HepG2 (cell line): ENCODE data around the gene PKP4. TPM values are rescaled to one million over a fixed set of nuclear protein-coding genes. Genes with fewer than 3 reads are reported as not detected.

Experiments
- ATAC-seq: fragments of 200-7000 bp; cut with Tn5 transposase; 3 replicates; pipeline ENCODE4 v1.9.1; 2020; ENCODE audit warnings: mild to moderate bottlenecking, moderate library complexity
- BruUV-seq: library from RNA; stranded (reverse); fragments of 400-500 nt; replicated peaks from 2 replicates; lab custom pipeline; 2021; lab: Mats Ljungman, UMichigan
- CTCF ChIA-PET: fragments of 300-600 bp; formaldehyde crosslinking; extraction: SDS; loops from one replicate; lab custom pipeline; 2021; ENCODE audit warnings: low total read pairs, inconsistent platforms, low intra/inter-chr PET ratio; lab: Yijun Ruan, JAX
- POLR2A ChIA-PET: fragments of 350-600 bp; sonication (Branson Sonifier 250); formaldehyde crosslinking; loops from one replicate; lab custom pipeline; 2020; ENCODE audit warnings: antibody characterized with exemption, inconsistent platforms; lab: Yijun Ruan, JAX
- DNase-seq: peaks from one replicate; pipeline ENCODE4 v3.0.0-alpha.2; 2015; ENCODE audit warnings: low spot score
- FAIRE-seq: peaks from 3 replicates; lab custom pipeline; 2011; peaks lifted over from hg19 to GRCh38; lab: Jason Lieb, UNC
- H2AFZ ChIP-seq: one replicate; pipeline ENCODE4 v1.6.1; 2011; ENCODE audit warnings: low read length, inconsistent platforms
- H3K27ac ChIP-seq: fragments of 300-600 bp; 3 replicates; pipeline ENCODE4 v1.8.0; 2011; ENCODE audit warnings: mixed run types, mild to moderate bottlenecking, mixed read lengths, low read length, inconsistent platforms; ENCODE audit not compliant: insufficient read depth; ENCODE audit errors: extremely low read length
- H3K27me3 ChIP-seq, 2 experiments: fragments of 200-600 bp in 1 of 2; 2 replicates in 1 of 2; 3 replicates in 1 of 2; pipeline versions ENCODE4 v1.6.0 to v1.8.0; 2011; ENCODE audit warnings: low read length in 2 of 2, mild to moderate bottlenecking in 2 of 2, moderate library complexity in 2 of 2, inconsistent platforms in 1 of 2; ENCODE audit not compliant: insufficient read depth in 2 of 2, control insufficient read depth in 1 of 2
- H3K36me3 ChIP-seq, 2 experiments: fragments of 200-600 bp in 1 of 2; replicated peaks in 1 of 2; 2 replicates in 1 of 2; 3 replicates in 1 of 2; pipeline versions ENCODE4 v1.5.1 to v1.8.0; 2011; ENCODE audit warnings: low read length in 2 of 2, inconsistent platforms in 1 of 2; ENCODE audit not compliant: insufficient read depth in 2 of 2, control insufficient read depth in 1 of 2
- H3K4me1 ChIP-seq: 2 replicates; pipeline ENCODE4 v1.5.1; 2012; ENCODE audit warnings: low read length, inconsistent platforms; ENCODE audit not compliant: insufficient read depth
- H3K4me2 ChIP-seq: 2 replicates; pipeline ENCODE4 v1.6.0; 2011; ENCODE audit warnings: low read depth, low read length, inconsistent platforms
- H3K4me3 ChIP-seq, 3 experiments: fragments of 200-600 bp in 1 of 3; sonication (generic), shearing (Covaris generic) in 1 of 3; replicated peaks in 1 of 3; 2 replicates each; pipeline ENCODE4 v1.5.1; 2011 to 2016; ENCODE audit warnings: low read length in 3 of 3, inconsistent platforms in 2 of 3, low read depth in 2 of 3, mild to moderate bottlenecking in 2 of 3, control low read depth in 1 of 3, mixed read lengths in 1 of 3; ENCODE audit not compliant: insufficient read depth in 1 of 3
- H3K79me2 ChIP-seq: one replicate; pipeline ENCODE4 v1.6.1; 2011; ENCODE audit warnings: low read length, inconsistent platforms; ENCODE audit not compliant: insufficient read depth
- H3K9ac ChIP-seq: 2 replicates; pipeline ENCODE4 v1.6.0; 2011; ENCODE audit warnings: mild to moderate bottlenecking, low read depth, low read length, inconsistent platforms; ENCODE audit not compliant: insufficient read depth
- H3K9me3 ChIP-seq: 2 replicates; pipeline ENCODE4 v1.5.1; 2012; ENCODE audit warnings: mild to moderate bottlenecking, low read length
- H4K20me1 ChIP-seq: 2 replicates; pipeline ENCODE4 v1.6.0; 2011; ENCODE audit warnings: inconsistent platforms, mild to moderate bottlenecking, low read length, moderate library complexity; ENCODE audit not compliant: insufficient read depth
- ESRRA ChIP-seq: sonication (generic); formaldehyde crosslinking; IDR thresholded peaks from 2 replicates; pipeline ENCODE4 v1.5.1; 2020; ENCODE audit warnings: mild to moderate bottlenecking, low read depth, missing genetic modification reagents
- HNF4A ChIP-seq: sonication (generic); formaldehyde crosslinking; IDR thresholded peaks from 2 replicates; pipeline ENCODE4 v1.4.0; 2020; ENCODE audit warnings: missing genetic modification reagents
- HOXA3 ChIP-seq: sonication (generic); formaldehyde crosslinking; IDR thresholded peaks from 2 replicates; pipeline ENCODE4 v1.5.0; 2020; ENCODE audit warnings: missing genetic modification reagents
- MIER2 ChIP-seq: IDR thresholded peaks from 2 replicates; pipeline ENCODE4 v1.6.1; 2016; ENCODE audit warnings: missing biosample characterization, missing genetic modification reagents
- RBM22 ChIP-seq: fragments of 200-400 bp; formaldehyde crosslinking; optimal IDR thresholded peaks from 2 replicates; pipeline ENCODE3; 2017; ENCODE audit warnings: mild to moderate bottlenecking, low read length, moderate library complexity
- SP2 ChIP-seq: sonication (generic); formaldehyde crosslinking; IDR thresholded peaks from 2 replicates; pipeline ENCODE4 v1.5.1; 2020; ENCODE audit warnings: mild to moderate bottlenecking, missing genetic modification reagents
- U2AF1 ChIP-seq: fragments of 200-400 bp; formaldehyde crosslinking; optimal IDR thresholded peaks from 2 replicates; pipeline ENCODE3; 2017; ENCODE audit warnings: mild to moderate bottlenecking, low read depth, low read length
- ZIK1 ChIP-seq: sonication (generic); formaldehyde crosslinking; IDR thresholded peaks from 2 replicates; pipeline ENCODE4 v1.5.0; 2020; ENCODE audit warnings: mild to moderate bottlenecking, low read depth, missing genetic modification reagents, borderline replicate concordance
- ZNF121 ChIP-seq: sonication (generic); formaldehyde crosslinking; IDR thresholded peaks from 2 replicates; pipeline ENCODE4 v1.5.0; 2020; ENCODE audit warnings: mild to moderate bottlenecking, missing genetic modification reagents
- ZNF143 ChIP-seq: sonication (generic); formaldehyde crosslinking; IDR thresholded peaks from 2 replicates; pipeline ENCODE4 v1.4.0; 2020; ENCODE audit warnings: missing genetic modification reagents
- WGBS: methylation state at CpG from one replicate; pipeline ENCODE4 v1.1.6; 2017; ENCODE audit warnings: low lambda C conversion rate; 5-methylcytosine and 5-hydroxymethylcytosine counted together
- in situ Hi-C: cut with HindIII; loops from 2 replicates; pipeline ENCODE4 v1.10.0; 2017; ENCODE audit warnings: low pct_unique_long_range_greater_than_20kb; ENCODE audit not compliant: extremely low pct_ligation_motif_present
- intact Hi-C: fragments of 100-400 bp; cut with micrococcal nuclease; formaldehyde crosslinking; loops from one replicate; pipeline ENCODE4 v1.10.0; 2022; ENCODE audit not compliant: unreplicated experiment
- polyA plus RNA-seq, 8 experiments: library from polyadenylated mRNA; depleted of rRNA in 3 of 8; stranded (reverse) in 7 of 8; unstranded in 1 of 8; fragments of >200 nt; fragmentation: Illumina TruSeq in 4 of 8; extraction: Trizol in 4 of 8; gene quantifications; 2 replicates each; pipeline versions ENCODE4 v1.2.1 to v1.2.3, GENCODE V29; 2011 to 2016; ENCODE audit warnings: low read depth in 4 of 8, missing spikeins in 1 of 8, mixed read lengths in 1 of 8; ENCODE audit not compliant: insufficient read depth in 1 of 8
- total RNA-seq, 5 experiments: library from RNA; depleted of rRNA; stranded (reverse); fragments of >200 nt; fragmentation: Illumina TruSeq; extraction: Trizol; gene quantifications; 2 replicates each; pipeline ENCODE4 v1.2.3, GENCODE V29; 2016; ENCODE audit warnings: low read depth in 1 of 5
- TF ChIP-seq, protein P1 (sequence below): sonication (generic); formaldehyde crosslinking; IDR thresholded peaks from 2 replicates; pipeline ENCODE4 v1.5.0; 2020; ENCODE audit warnings: mild to moderate bottlenecking, missing genetic modification reagents
- TF ChIP-seq, protein P2 (sequence below): fragments of 450-650 bp; IDR thresholded peaks from 2 replicates; pipeline ENCODE4 v1.6.1; 2017
- TF ChIP-seq, protein P3 (sequence below): sonication (generic); formaldehyde crosslinking; IDR thresholded peaks from 2 replicates; pipeline ENCODE4 v1.5.0; 2020; ENCODE audit warnings: missing genetic modification reagents

Gene PKP4
- total and polyA plus RNA-seq, 2 of the 13 experiments (the other 11 are each of a cell fraction or from before 2014, with no cell fraction given), result 80.9 to 90.5 TPM

DNA sequence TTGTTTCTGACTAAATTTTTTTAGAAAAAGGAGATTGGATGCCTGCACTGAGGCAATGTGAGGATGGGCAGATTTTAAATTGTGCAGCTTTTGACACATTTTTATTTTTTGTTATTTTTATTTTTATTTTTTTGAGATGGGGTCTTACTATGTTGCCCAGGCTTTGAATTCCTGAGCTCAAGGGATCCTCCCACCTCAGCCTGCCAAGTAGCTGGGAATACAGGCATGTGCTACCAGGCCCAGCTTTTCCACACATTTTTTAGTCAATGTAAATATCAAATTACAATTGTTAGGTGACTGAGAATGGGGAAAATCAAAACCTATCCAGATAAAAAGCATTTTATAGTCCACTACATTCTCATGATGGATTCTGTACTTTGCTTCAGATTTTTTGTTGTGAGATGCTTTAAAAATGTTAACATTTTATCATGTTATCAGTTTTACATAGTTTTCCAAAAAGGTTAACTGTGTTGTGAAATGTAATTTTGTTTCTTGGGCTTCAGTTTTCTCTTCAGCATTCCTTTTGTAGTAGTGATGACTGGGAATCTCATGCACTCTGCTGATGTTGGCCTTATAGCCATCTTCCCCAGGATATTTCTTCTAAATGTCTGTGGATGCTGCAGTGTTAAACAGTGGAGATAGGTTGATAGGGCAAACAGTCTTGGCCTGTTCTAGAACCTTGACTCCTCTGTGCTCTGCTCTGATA lies 41.4 kb downstream of the PKP4 start:
- no TSS peak for BruUV-seq
- Histone ChIP-seq H3K27ac (no peak overlapping the region), H4K20me1 (peaks cover 42% of the 10 kb centered on the region), H3K9me3 (no peaks in the 10 kb centered on the region), H2AFZ (no peak overlapping the region), H3K79me2 (peaks cover 93% of the 10 kb centered on the region), H3K36me3 (peaks cover 0 to 3% of the 10 kb centered on the region in 2 experiments; a peak in 2 of 5 replicates), H3K9ac (no peak overlapping the region), H3K4me3 (no peak overlapping the region), H3K4me2 (no peak overlapping the region), H3K27me3 (no peaks in the 10 kb centered on the region), H3K4me1 (peaks cover 58% of the 10 kb centered on the region)
- no peak; the same call in 2 of the 3 replicates for ATAC-seq
- peak; percentile 48 for TF ChIP-seq RBM22
- TF ChIP-seq ZNF143 (CRISPR knock-in tag), result no peak
- no peak for TF ChIP-seq MIER2 (CRISPR knock-in tag)
- peak; percentile 88 for TF ChIP-seq ZNF121
- TF ChIP-seq ZIK1 (CRISPR knock-in tag), result no peak
- no peak for TF ChIP-seq SP2
- TF ChIP-seq HOXA3, result no peak
- TF ChIP-seq HNF4A (CRISPR knock-in tag), result no peak
- POLR2A ChIA-PET, result interaction anchor here (2.9 kb wide), 1 partner anchor 40 kb away, joined by 12 read pairs; no protein-coding TSS in a partner anchor
- DNase-seq, result no peak
- CTCF ChIA-PET, result no interaction called here
- in situ Hi-C loops, result no loop called here
- intact Hi-C loops, result loop anchor here (5.0 kb wide), 1 partner anchor 36 kb away; no protein-coding TSS in a partner anchor
- FAIRE-seq, result no peak

DNA sequence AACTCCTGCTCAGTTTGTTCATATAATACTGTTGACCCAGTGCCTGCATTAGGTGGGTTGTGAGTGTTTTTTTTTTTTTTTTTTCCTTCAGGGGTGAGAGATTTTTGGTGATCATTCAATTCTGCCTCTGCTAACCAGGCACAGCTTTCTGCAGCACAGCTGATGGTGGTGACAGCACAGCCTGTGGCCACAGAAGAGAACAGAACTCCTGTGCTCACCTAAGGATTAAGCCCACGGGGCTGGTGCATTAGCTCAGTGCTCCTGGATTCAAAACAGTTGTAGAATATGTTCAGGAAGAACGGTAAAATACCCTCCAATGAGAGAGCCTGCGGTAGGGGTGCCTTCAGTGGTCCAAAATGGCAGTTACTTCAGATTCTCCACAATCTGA lies 42.0 kb downstream of the PKP4 start:
- peak; percentile 65 for ATAC-seq
- H4K20me1 ChIP-seq, result peaks cover 44% of the 10 kb centered on the region
- ChIA-PET POLR2A (no interaction called here), CTCF (no interaction called here)
- peaks cover 0 to 3% of the 10 kb centered on the region in 2 experiments; a peak in 1 of 5 replicates for H3K36me3 ChIP-seq
- peaks cover 64% of the 10 kb centered on the region for H3K4me1 ChIP-seq
- H3K9ac ChIP-seq, result no peak overlapping the region
- H3K79me2 ChIP-seq, result peaks cover 93% of the 10 kb centered on the region
- intact Hi-C loops (loop anchor here (5.0 kb wide), 1 partner anchor 36 kb away; no protein-coding TSS in a partner anchor), in situ Hi-C loops (no loop called here)
- H3K9me3 ChIP-seq, result no peaks in the 10 kb centered on the region
- 91% methylated on average over 3 of the region's 3 CpGs for WGBS
- H3K27ac ChIP-seq, result no peak overlapping the region
- H3K27me3 ChIP-seq, result no peaks in the 10 kb centered on the region
- no peak overlapping the region for H2AFZ ChIP-seq
- no peak for FAIRE-seq
- no peak overlapping the region for H3K4me3 ChIP-seq
- H3K4me2 ChIP-seq, result no peak overlapping the region
- no TSS peak for BruUV-seq
- no peak for DNase-seq
- TF ChIP-seq, protein P1, sequence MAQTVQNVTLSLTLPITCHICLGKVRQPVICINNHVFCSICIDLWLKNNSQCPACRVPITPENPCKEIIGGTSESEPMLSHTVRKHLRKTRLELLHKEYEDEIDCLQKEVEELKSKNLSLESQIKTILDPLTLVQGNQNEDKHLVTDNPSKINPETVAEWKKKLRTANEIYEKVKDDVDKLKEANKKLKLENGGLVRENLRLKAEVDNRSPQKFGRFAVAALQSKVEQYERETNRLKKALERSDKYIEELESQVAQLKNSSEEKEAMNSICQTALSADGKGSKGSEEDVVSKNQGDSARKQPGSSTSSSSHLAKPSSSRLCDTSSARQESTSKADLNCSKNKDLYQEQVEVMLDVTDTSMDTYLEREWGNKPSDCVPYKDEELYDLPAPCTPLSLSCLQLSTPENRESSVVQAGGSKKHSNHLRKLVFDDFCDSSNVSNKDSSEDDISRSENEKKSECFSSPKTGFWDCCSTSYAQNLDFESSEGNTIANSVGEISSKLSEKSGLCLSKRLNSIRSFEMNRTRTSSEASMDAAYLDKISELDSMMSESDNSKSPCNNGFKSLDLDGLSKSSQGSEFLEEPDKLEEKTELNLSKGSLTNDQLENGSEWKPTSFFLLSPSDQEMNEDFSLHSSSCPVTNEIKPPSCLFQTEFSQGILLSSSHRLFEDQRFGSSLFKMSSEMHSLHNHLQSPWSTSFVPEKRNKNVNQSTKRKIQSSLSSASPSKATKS, result no peak
- TF ChIP-seq, protein P2, sequence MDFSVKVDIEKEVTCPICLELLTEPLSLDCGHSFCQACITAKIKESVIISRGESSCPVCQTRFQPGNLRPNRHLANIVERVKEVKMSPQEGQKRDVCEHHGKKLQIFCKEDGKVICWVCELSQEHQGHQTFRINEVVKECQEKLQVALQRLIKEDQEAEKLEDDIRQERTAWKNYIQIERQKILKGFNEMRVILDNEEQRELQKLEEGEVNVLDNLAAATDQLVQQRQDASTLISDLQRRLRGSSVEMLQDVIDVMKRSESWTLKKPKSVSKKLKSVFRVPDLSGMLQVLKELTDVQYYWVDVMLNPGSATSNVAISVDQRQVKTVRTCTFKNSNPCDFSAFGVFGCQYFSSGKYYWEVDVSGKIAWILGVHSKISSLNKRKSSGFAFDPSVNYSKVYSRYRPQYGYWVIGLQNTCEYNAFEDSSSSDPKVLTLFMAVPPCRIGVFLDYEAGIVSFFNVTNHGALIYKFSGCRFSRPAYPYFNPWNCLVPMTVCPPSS, result no peak
- no peak for TF ChIP-seq ESRRA (CRISPR knock-in tag)
- TF ChIP-seq, protein P3, sequence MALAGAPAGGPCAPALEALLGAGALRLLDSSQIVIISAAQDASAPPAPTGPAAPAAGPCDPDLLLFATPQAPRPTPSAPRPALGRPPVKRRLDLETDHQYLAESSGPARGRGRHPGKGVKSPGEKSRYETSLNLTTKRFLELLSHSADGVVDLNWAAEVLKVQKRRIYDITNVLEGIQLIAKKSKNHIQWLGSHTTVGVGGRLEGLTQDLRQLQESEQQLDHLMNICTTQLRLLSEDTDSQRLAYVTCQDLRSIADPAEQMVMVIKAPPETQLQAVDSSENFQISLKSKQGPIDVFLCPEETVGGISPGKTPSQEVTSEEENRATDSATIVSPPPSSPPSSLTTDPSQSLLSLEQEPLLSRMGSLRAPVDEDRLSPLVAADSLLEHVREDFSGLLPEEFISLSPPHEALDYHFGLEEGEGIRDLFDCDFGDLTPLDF (CRISPR knock-in tag), result no peak
- no peak for TF ChIP-seq U2AF1
